ENCODE results near the gene KCNJ11. TPM values are rescaled to one million over a fixed set of nuclear protein-coding genes. Genes with fewer than 3 reads are reported as not detected.
"Not testable (repeated sequence)": the region's sequence is repeated elsewhere in the genome, so short reads cannot be mapped to it uniquely, and the experiment has no call there.

Gene KCNJ11
- 2.6 TPM for polyA plus RNA-seq (ENCODE audit: insufficient read length)
- long read RNA-seq, donor 1, partial matches to known transcripts: 0 of 1 reads
- long read RNA-seq, donor 1, other reads (novel, unspliced or antisense): 0 of 1 reads
- long read RNA-seq, donor 2, partial matches to known transcripts: 0 of 1 reads
- long read RNA-seq, donor 2, other reads (novel, unspliced or antisense): 0 of 1 reads
- long read RNA-seq, donor 3, partial matches to known transcripts: 0 of 1 reads
- long read RNA-seq, donor 3, other reads (novel, unspliced or antisense): 0 of 1 reads
- long read RNA-seq, donor 4: 0 reads
- long read RNA-seq, donor 5, partial matches to known transcripts: 0 of 2 reads
- long read RNA-seq, donor 5, other reads (novel, unspliced or antisense): 0 of 2 reads
- long read RNA-seq, donor 6, partial matches to known transcripts: 0 of 2 reads
- long read RNA-seq, donor 6, other reads (novel, unspliced or antisense): 0 of 2 reads
- long read RNA-seq, donor 7, partial matches to known transcripts: 0 of 1 reads
- long read RNA-seq, donor 7, other reads (novel, unspliced or antisense): 0 of 1 reads
- long read RNA-seq, donor 8, partial matches to known transcripts: 0 of 1 reads
- long read RNA-seq, donor 8, other reads (novel, unspliced or antisense): 0 of 1 reads

DNA sequence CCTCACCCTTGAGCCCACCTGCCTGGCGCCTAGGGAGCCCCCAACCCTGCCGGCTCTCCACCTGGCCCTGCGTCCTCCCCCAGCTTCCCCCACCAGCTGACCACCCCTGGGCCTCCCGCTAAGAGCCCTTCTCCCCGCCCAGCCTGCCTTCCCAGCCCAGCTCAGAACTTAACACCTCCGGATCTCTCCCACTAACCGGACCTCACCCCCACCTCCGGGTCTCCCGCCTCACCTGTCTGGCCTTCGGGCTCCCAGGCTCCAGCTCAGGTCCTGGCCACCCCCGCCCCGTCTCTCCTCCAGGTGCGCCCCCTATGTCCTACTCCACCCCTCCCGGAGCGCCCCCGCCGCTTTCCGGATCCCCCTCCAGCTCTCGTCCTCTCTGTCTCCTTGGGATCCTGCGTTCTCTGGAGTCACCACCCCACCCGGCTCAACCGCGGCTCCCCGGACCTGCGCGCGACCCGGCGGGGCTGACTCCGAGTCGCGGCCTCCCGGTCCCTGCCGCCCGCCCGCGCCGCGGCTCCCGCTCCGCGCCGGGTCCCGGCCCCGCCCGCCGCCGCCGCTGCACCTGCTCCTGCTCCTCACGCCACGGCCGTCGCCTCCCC lies at the start of gene KCNJ11:
Gene KCNJ11, minus strand, starts transcription at position 51 of the 602 bp plus-strand sequence. CDS start 568 bp downstream, outside the sequence.
- no peak for DNase-seq

- DNase-seq: no peak
These were observed 48.9 kb upstream of the KCNJ11 start for GRCh38 chr11:17437366-17437765.

DNA sequence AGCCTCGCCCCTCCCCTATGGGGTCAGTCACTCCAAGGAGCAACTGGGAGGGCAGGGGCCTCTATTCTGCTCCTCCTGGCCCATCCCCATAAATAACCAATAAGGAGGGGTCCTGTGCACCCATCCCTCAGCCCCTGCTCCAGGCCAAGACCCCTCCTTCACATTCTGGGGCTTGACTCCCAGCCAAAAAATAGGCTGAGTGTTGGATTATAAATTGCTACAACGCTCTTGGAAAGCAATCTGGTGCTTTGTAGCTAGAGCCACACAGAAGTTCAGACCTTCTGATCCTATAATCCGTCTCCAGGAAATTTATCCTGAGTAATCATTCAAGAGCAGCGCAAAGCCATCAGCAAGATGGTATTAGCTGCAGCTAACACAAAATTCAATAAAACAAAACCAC lies 45.6 kb upstream of the KCNJ11 start:
- no peak for DNase-seq

- DNase-seq: no peak
These were observed 43.5 kb upstream of the KCNJ11 start for GRCh38 chr11:17432002-17432401.

GRCh38 chr11:17431139-17431538 lies 42.7 kb upstream of the KCNJ11 start:
- DNase-seq: no peak

GRCh38 chr11:17430616-17431015 lies 42.2 kb upstream of the KCNJ11 start:
- no peak for DNase-seq

DNA sequence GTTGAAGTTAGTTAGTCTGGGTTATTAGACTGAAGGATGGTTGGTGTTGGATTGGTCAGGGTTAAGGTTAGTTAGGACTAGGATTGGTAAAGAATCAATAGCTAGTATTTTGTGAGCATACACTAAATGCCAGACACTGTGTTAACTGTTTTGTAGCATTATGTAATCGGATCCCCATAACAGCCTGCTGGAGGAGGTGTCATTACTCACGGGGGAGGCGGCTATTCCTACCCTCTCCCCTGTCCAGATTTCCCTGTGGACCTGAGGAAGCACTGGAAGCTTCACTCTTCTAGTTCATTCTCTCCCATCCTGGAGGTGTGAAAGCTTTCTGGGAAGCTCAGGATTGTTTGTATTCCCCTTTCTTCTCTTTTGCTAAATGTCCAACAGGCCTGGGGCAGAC lies 40.5 kb upstream of the KCNJ11 start:
- DNase-seq: no peak

- DNase-seq: no peak
These were observed 39.8 kb upstream of the KCNJ11 start for GRCh38 chr11:17428261-17428660.

DNA sequence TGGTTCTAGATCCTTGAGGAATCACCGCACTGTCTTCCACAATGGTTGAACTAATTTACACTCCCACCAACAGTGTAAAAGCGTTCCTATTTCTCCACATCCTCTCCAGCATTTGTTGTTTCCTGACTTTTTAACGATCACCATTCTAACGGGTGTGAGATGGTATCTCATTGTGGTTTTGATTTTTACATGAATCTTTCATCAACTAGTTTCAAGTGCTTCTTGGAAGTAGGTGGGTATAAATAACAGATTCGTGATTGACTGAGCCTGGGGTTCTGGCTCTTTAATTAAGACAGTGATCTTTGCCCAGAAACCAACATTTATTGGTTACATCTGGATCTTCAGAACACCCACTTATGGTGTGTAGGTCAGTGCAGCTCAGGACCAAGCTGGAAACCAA lies 37.8 kb upstream of the KCNJ11 start:
- DNase-seq: not testable (repeated sequence)

- DNase-seq: no peak
These were observed 35.3 kb upstream of the KCNJ11 start for GRCh38 chr11:17423533-17424310.

DNA sequence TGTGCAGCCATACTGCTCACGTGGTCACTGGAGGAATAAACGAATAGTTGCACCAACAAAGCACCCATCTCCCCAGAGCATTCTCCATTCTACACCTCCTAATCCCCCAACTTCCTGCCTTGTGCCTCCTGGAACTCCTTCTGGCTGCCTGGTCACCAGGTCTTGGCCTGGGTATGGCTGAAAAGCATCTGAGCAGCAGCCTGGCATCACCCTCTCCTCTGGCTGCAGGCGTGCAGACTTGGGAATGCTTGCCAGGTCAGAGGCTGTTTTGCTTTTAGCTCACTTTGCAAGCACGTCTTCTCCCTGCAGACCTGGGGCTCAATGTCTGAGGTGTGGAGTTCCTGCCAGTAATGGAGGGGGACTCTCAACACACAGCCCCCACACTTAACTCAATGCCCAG lies 33.3 kb upstream of the KCNJ11 start:
- no peak for DNase-seq

DNA sequence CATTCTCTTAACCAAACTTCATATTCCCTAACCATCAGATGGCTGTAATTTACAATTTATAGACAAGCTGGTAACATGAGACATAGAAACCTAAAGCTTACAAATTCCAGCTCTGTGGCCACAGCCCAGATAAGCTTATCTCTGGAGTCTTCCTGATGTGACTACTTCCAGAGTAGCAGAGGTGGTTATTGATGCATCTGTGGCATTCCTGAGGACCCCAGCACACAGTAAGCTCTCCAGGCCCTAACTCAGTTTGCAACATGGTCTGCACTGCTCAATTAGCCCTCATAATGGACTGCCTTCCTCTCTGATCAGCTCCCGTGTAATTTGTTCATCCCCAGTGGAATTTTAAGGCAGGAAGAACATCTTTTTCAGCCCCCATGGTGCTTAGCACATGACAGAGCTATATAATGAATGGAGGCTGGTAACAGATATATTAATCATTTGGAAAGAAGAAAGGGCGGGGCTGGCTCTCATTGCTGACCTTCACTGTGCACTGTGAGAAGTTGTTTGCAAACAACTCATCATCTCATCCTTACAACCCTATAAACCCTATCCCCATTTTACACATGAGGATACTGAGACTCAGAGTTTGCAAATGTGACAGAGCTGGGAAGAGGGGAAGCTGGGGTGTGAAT lies 30.1 kb upstream of the KCNJ11 start:
- no peak for DNase-seq

DNA sequence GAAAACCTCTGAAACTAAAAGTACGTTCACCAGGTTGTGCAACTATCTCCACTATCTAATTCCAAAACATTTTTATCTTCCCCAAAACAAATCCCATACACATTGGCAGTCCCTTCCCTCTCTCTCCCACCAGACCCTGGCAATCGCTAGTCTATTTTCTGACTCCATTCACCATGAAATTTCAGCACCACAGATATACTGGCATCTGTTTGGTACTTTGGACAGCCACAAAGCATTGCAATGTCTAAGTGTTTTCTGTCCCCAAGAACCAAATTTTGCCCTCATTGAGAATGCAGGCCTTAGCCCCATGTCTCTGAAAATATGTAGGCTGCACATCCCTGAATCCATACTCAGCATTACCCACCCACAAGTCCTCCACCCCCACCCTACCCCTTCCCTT lies 28.0 kb upstream of the KCNJ11 start:
- DNase-seq: no peak

GRCh38 chr11:17415523-17416104 lies 27.2 kb upstream of the KCNJ11 start:
- DNase-seq: no peak

DNA sequence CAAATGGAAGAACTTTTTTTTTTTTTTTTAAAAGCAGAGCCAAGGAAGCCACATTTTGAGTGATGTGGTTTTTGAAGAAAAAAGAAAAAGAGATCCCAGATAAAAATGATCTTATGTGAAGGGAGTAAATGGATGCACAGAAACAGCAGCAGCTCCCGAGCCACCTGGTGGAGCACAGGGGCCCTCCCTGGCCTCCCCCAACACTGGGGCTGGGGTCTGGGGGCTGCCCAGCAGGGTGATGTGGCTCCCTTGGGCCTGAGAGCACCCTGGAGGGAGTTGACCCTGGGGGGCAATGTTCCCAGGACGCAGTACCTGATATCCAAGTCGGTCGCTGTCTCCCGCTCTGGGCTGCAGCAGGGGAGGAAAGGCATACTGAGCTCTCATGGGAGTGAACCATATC lies 26.5 kb upstream of the KCNJ11 start:
- DNase-seq: no peak

GRCh38 chr11:17414317-17414737 lies 25.9 kb upstream of the KCNJ11 start:
- DNase-seq: no peak

DNA sequence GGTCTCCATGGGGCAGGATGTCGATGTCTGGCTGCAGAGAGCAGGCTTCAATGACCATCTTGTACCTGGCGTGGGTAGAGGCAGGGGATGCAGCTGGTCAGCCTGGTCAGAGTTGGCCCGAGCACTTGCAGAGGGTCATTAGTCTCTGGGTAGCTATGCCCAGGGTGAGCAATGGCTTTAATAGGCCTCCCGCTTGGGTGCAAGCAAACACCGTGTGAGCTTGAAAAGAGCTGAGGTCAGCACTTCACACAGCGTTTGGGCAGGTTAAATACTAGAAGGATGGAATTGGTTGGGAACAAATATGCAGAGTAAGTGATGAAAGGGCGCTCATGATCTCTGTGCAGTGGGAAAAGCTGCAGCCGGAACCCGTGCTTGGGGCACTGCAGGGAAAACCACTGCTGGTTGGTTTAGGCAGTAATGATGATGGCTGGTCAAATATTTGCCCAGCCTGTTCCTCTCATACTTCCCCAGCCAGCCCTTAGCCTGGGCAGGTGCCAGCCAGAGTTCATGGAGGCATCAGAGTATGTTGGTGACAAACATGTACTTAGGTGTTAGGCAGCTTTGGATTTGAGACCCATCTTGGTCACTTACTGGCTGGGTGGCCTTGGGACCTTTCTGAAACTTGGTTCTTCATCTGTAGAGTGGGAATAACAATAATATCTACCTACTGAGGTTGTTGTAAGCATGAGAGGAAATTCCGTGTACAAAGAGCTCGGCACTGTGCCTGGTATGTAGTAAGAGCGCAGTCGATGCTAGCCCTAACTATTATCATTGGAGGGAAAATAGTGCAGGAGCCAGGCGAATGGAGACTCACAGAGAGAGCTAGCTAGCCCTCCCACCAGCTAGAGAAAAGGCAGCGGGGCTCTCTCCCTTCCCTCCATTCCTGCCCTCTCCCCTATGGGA lies 25.2 kb upstream of the KCNJ11 start:
- DNase-seq: no peak

- DNase-seq: no peak
These were observed 24.2 kb upstream of the KCNJ11 start for GRCh38 chr11:17412488-17413180.

- no peak for DNase-seq
These were observed 23.0 kb upstream of the KCNJ11 start for GRCh38 chr11:17411418-17411817.

All from left kidney (tissue), 8 donors.